Calu3 (cell line): ENCODE data around the gene PDGFRB. TPM values are rescaled to one million over a fixed set of nuclear protein-coding genes. Genes with fewer than 3 reads are reported as not detected.

ENCODE experiments used
- BruUV-seq: library from RNA; stranded (reverse); fragments of 400-500 nt; replicated peaks from 2 replicates; lab custom pipeline; 2021; lab: Mats Ljungman, UMichigan
- CTCF ChIA-PET: fragments of 300-600 bp; sonication (Branson Sonifier 250); formaldehyde crosslinking; loops from one replicate; lab custom pipeline; 2022; ENCODE audit warnings: antibody characterized with exemption; lab: Charles Lee
- DNase-seq: peaks from one replicate; pipeline ENCODE4 v3.0.0; 2022
- H3K27ac Mint-ChIP-seq: one replicate; pipeline ENCODE4 v1.8.0; 2022; ENCODE audit warnings: mixed read lengths; ENCODE audit not compliant: unreplicated experiment
- H3K27me3 Mint-ChIP-seq: one replicate; pipeline ENCODE4 v1.8.0; 2022; ENCODE audit warnings: mixed read lengths; ENCODE audit not compliant: unreplicated experiment
- H3K36me3 Mint-ChIP-seq: one replicate; pipeline ENCODE4 v1.8.0; 2022; ENCODE audit warnings: mild to moderate bottlenecking, moderate library complexity, mixed read lengths; ENCODE audit not compliant: insufficient read depth, unreplicated experiment
- H3K4me1 Mint-ChIP-seq: one replicate; pipeline ENCODE4 v1.8.0; 2022; ENCODE audit warnings: mild to moderate bottlenecking, low read depth, mixed read lengths; ENCODE audit not compliant: unreplicated experiment
- H3K4me3 Mint-ChIP-seq: one replicate; pipeline ENCODE4 v1.8.0; 2022; ENCODE audit warnings: mild to moderate bottlenecking, low read depth, moderate library complexity, mixed read lengths; ENCODE audit not compliant: unreplicated experiment
- H3K9me3 Mint-ChIP-seq: one replicate; pipeline ENCODE4 v1.8.0; 2022; ENCODE audit warnings: low read depth, mixed read lengths; ENCODE audit not compliant: unreplicated experiment
- CTCF ChIP-seq: fragments of 200-600 bp; IDR thresholded peaks from one replicate; pipeline ENCODE4 v1.8.0; 2022; ENCODE audit warnings: antibody characterized with exemption; ENCODE audit not compliant: unreplicated experiment
- intact Hi-C: fragments of 100-400 bp; cut with micrococcal nuclease; formaldehyde crosslinking; loops from one replicate; pipeline ENCODE4 v1.10.0; 2022; ENCODE audit not compliant: unreplicated experiment
- total RNA-seq: library from RNA; stranded (reverse); gene quantifications from 2 replicates; pipeline ENCODE4 v1.2.3, GENCODE V29; 2022

Gene PDGFRB
- total RNA-seq, 1 experiment from 2014 or later = not detected

DNA sequence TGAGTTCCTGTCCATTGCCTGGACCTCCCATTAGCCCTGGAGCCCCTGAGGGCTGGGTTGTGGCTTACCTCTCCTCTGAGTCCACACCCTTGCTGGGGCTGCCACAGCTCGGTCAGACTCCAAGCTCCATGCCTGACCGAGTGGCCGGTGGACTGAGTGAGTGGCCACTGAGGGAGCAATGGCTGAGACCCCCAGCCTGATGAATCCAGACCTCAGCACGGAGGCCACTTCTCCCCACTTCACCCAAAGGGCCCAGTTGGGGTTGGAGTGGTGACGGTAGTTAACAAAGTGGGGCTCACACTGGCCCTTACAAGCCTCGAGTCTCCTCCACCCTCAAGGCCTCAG, 28.8 kb downstream of the PDGFRB start:
- Mint-ChIP-seq H3K27ac (no peak overlapping the region), H3K4me1 (peaks cover 13% of the 10 kb centered on the region), H3K27me3 (peaks cover 7% of the 10 kb centered on the region), H3K36me3 (no peaks in the 10 kb centered on the region), H3K4me3 (no peak overlapping the region), H3K9me3 (no peaks in the 10 kb centered on the region)
- BruUV-seq = no TSS peak
- no peak for DNase-seq
- TF ChIP-seq CTCF = no peak
- intact Hi-C loops = loop anchor here (1.0 kb wide), 1 partner anchor 91 kb away; no protein-coding TSS in a partner anchor
- CTCF ChIA-PET = no interaction called here

DNA sequence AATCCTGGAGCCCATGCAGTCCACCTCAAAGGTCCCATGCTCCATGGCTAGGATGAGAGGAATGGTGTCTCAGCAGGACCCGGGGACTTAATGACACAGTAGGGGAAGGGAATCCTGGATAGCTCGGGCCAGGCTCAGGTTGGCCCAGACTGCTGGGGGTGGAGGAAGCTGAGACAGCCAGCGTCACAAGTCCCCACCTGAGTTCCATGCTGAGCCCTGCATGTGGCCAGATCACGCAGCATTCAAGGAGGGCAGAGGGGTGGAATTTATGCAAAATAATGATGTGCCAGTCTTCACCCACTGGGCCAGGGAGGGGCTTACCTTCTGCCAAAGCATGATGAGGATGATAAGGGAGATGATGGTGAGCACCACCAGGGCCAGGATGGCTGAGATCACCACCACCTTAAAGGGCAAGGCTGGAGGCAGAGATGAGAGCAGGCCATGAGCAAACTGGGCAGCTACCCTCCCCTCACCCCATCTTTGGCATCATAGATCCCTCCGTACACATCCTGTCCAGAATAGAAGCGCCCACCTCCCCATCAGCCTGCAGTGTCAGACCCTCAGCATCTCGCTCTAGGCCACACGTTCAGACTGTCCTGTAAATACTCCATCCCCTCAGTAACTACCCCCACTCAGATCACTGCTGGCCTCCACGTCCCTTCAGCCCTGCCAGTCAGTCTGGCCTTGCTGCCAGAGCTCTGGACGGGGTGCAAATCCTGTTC, 29.3 kb downstream of the PDGFRB start:
- H3K4me3 Mint-ChIP-seq = no peak overlapping the region
- H3K27me3 Mint-ChIP-seq = peaks cover 13% of the 10 kb centered on the region
- BruUV-seq = no TSS peak
- CTCF ChIA-PET = no interaction called here
- no peaks in the 10 kb centered on the region for H3K9me3 Mint-ChIP-seq
- peaks cover 17% of the 10 kb centered on the region for H3K4me1 Mint-ChIP-seq
- intact Hi-C loops = loop anchor here (1.0 kb wide), 1 partner anchor 92 kb away; no protein-coding TSS in a partner anchor
- no peaks in the 10 kb centered on the region for H3K36me3 Mint-ChIP-seq
- no peak overlapping the region for H3K27ac Mint-ChIP-seq
- DNase-seq = no peak
- no peak for TF ChIP-seq CTCF

GRCh38 chr5:150125334-150125733, 30.3 kb downstream of the PDGFRB start:
- CTCF ChIA-PET = no interaction called here
- H3K9me3 Mint-ChIP-seq = no peaks in the 10 kb centered on the region
- no peak overlapping the region for H3K27ac Mint-ChIP-seq
- peaks cover 15% of the 10 kb centered on the region for H3K27me3 Mint-ChIP-seq
- intact Hi-C loops = no loop called here
- no TSS peak for BruUV-seq
- H3K36me3 Mint-ChIP-seq = no peaks in the 10 kb centered on the region
- H3K4me3 Mint-ChIP-seq = no peak overlapping the region
- no peak for TF ChIP-seq CTCF
- DNase-seq = no peak
- H3K4me1 Mint-ChIP-seq = peaks cover 17% of the 10 kb centered on the region

DNA sequence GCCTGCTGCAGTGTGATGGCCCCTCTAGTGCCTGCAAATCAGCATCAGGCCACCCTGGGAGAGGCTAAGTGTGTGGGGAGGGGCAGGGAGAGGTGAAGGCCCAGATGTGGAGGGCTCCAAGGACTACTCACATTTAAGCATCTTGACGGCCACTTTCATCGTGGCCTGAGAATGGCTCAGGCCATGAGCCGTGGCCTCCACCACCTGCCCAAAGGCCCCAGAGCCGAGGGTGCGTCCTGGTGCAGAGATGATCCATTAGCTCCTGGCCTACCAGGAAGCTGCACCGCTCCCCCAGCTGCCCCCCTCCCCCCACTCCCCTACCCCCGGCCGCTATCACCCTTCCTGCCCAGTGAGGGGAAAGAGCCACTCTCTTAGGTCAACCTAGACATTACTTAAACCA, 31.0 kb downstream of the PDGFRB start:
- H3K36me3 Mint-ChIP-seq = no peaks in the 10 kb centered on the region
- CTCF ChIA-PET = no interaction called here
- no peak for DNase-seq
- BruUV-seq = no TSS peak
- no peak overlapping the region for H3K4me3 Mint-ChIP-seq
- no peak for TF ChIP-seq CTCF
- no peak overlapping the region for H3K27ac Mint-ChIP-seq
- no peaks in the 10 kb centered on the region for H3K9me3 Mint-ChIP-seq
- H3K4me1 Mint-ChIP-seq = peaks cover 10% of the 10 kb centered on the region
- intact Hi-C loops = no loop called here
- H3K27me3 Mint-ChIP-seq = peaks cover 23% of the 10 kb centered on the region
